ENCODE results near the gene ATP11A.

DNA sequence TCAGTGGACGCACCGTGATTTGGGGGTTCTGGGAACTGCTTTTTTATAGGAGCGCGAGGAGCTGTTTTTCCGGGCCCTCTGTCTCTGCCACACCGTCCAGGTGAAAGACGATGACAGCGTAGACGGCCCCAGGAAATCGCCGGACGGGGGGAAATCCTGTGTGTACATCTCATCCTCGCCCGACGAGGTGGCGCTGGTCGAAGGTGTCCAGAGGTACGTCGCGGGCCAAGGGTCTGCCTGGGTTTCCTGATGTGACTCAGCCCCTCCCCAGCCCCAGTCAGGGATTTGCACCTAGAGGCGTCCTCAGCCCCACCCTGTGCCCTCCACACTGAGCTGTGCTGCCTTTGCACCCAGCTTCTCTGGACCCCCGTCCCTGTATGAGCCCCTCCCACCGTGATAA lies 143.0 kb downstream of the ATP11A start:
- no peak for TF ChIP-seq CTCF (IDR thresholded peaks at IDR 0.05)
- no peak for TF ChIP-seq POLR2A (IDR thresholded peaks at IDR 0.05)
